Small intestine (tissue), 16 donors: Measurements from ENCODE around the gene ADAMTSL3. TPM values are rescaled to one million over a fixed set of nuclear protein-coding genes. Genes with fewer than 3 reads are reported as not detected.

Source experiments
- DNase-seq, 2 donors: peaks; one replicate each; pipeline versions ENCODE4 v3.0.0 to v3.0.0-alpha.2; 2013
- FAIRE-seq: peaks from 2 replicates; lab custom pipeline; 2012; peaks lifted over from hg19 to GRCh38; lab: Jason Lieb, UNC
- H3K27ac ChIP-seq, 3 donors: one replicate each; pipeline ENCODE4 v1.5.1; 2013; ENCODE audit warnings: low read length in 2 of 3, mild to moderate bottlenecking in 2 of 3, control low read depth in 1 of 3, inconsistent platforms in 1 of 3, low read depth in 1 of 3, moderate library complexity in 1 of 3
- H3K27me3 ChIP-seq, 3 donors: one replicate each; pipeline ENCODE4 v1.6.1; 2013; ENCODE audit warnings: low read length in 3 of 3, inconsistent platforms in 1 of 3; ENCODE audit not compliant: control insufficient read depth in 3 of 3, insufficient read depth in 3 of 3
- H3K36me3 ChIP-seq, 3 donors: one replicate each; pipeline ENCODE4 v1.6.1; 2013; ENCODE audit warnings: low read length in 3 of 3, inconsistent platforms in 1 of 3, low read depth in 1 of 3, mild to moderate bottlenecking in 1 of 3, moderate library complexity in 1 of 3; ENCODE audit not compliant: control insufficient read depth in 3 of 3, insufficient read depth in 2 of 3
- H3K4me1 ChIP-seq, 3 donors: one replicate each; pipeline ENCODE4 v1.6.1; 2013; ENCODE audit warnings: low read length in 2 of 3, inconsistent platforms in 1 of 3, low read depth in 1 of 3, mild to moderate bottlenecking in 1 of 3, moderate library complexity in 1 of 3; ENCODE audit not compliant: control insufficient read depth in 3 of 3, insufficient read depth in 2 of 3
- H3K4me3 ChIP-seq, 3 donors: one replicate each; pipeline ENCODE4 v1.5.1; 2013; ENCODE audit warnings: low read length in 3 of 3, control low read depth in 1 of 3, inconsistent platforms in 1 of 3, low read depth in 1 of 3, mild to moderate bottlenecking in 1 of 3, moderate library complexity in 1 of 3
- H3K9me3 ChIP-seq, 2 donors: one replicate each; pipeline ENCODE4 v1.6.1; 2013; ENCODE audit warnings: low read depth in 1 of 2, low read length in 1 of 2; ENCODE audit not compliant: control insufficient read depth in 2 of 2, insufficient read depth in 1 of 2
- WGBS, 3 donors: extraction: QIAGEN DNeasy Blood & Tissue Kit; methylation state at CpG; one replicate each; pipeline ENCODE4 v1.1.7; 2013; 5-methylcytosine and 5-hydroxymethylcytosine counted together
- long read RNA-seq, 10 donors: transcript quantifications; one replicate each; lab custom pipeline, GENCODE V29; 2026
- polyA plus RNA-seq, 4 donors: library from polyadenylated mRNA; stranded (reverse) in 3 of 4; unstranded in 1 of 4; fragments of 200-250 nt in 3 of 4; fragments of 120-200 nt in 1 of 4; gene quantifications; one replicate each; pipeline versions ENCODE4 v1.2.1 to v1.2.3, GENCODE V29; 2013
- donor health status: healthy with polysubstance abuse.
- donor health status: control.
- donor health status: control.
- donor health status: Bipolar disorder and iron deficiency.
- donor health status: healthy.

ADAMTSL3 gene
- polyA plus RNA-seq: 1 to 10 TPM in 2 of 4 donors, under 1 TPM in 2; 0.22 to 1.6 (median 0.93) TPM
- long read RNA-seq, donor 1: 0 reads
- long read RNA-seq, donor 2: 0 reads
- long read RNA-seq, donor 3: 0 reads
- long read RNA-seq, donor 4: 0 reads
- long read RNA-seq, donor 5: 0 reads
- long read RNA-seq, donor 6: 0 reads
- long read RNA-seq, donor 7, full-length matches to known transcripts: 1 of 7 reads
- long read RNA-seq, donor 7, partial matches to known transcripts: 6 of 7 reads
- long read RNA-seq, donor 7, other reads (novel, unspliced or antisense): 0 of 7 reads
- long read RNA-seq, donor 8: 0 reads
- long read RNA-seq, donor 9: 0 reads
- long read RNA-seq, donor 10: 0 reads

GRCh38 chr15:83653639-83654378 is at the start of gene ADAMTSL3:
ADAMTSL3 (plus strand) TSS chr15:83654123; CDS start chr15:83655762, 1,639 bp downstream.
- DNase-seq (peak; percentile 15 to 46), FAIRE-seq (no peak)
- 2 to 9% (median 8%) methylated on average over 37 to 105 of the region's 105 CpGs for WGBS, 3 donors
- Histone ChIP-seq H3K27me3 (peaks cover 4 to 23% (median 19%) of the 10 kb centered on the region in 3 donors), H3K9me3 (peaks cover 0 to 2% of the 10 kb centered on the region in 2 donors), H3K4me3 (peak within 1 kb of the TSS in 2 of 3 donors; percentile 20 to 40), H3K4me1 (no peaks in the 10 kb centered on the region), H3K36me3 (peaks cover 0 to 2% (median 0%) of the 10 kb centered on the region in 3 donors), H3K27ac (no peak within 1 kb of the TSS)

GRCh38 chr15:83604549-83604948 is 49.4 kb upstream of the ADAMTSL3 start:
- no peak for FAIRE-seq
- Histone ChIP-seq H3K36me3 (no peaks in the 10 kb centered on the region), H3K4me1 (no peaks in the 10 kb centered on the region), H3K27me3 (no peaks in the 10 kb centered on the region), H3K9me3 (no peaks in the 10 kb centered on the region), H3K4me3 (no peak overlapping the region), H3K27ac (no peak overlapping the region)
- 77 to 85% (median 81%) methylated on average over 1 of the region's 1 CpG for WGBS, 3 donors
- no peak for DNase-seq

- WGBS, 3 donors: 50 to 65% (median 57%) methylated on average over 7 of the region's 7 CpGs
- Histone ChIP-seq H3K9me3 (no peaks in the 10 kb centered on the region), H3K27me3 (no peaks in the 10 kb centered on the region), H3K36me3 (no peaks in the 10 kb centered on the region), H3K4me1 (no peaks in the 10 kb centered on the region), H3K4me3 (no peak overlapping the region), H3K27ac (no peak overlapping the region)
- DNase-seq: no peak
- no peak for FAIRE-seq
Observed at GRCh38 chr15:83605111-83605945, 48.6 kb upstream of the ADAMTSL3 start.

GRCh38 chr15:83610132-83610531 is 43.8 kb upstream of the ADAMTSL3 start:
- WGBS, 3 donors: 48 to 75% (median 67%) methylated on average over 3 of the region's 3 CpGs
- Histone ChIP-seq H3K27me3 (no peaks in the 10 kb centered on the region), H3K4me3 (no peak overlapping the region), H3K36me3 (no peaks in the 10 kb centered on the region), H3K4me1 (no peaks in the 10 kb centered on the region), H3K27ac (no peak overlapping the region), H3K9me3 (no peaks in the 10 kb centered on the region)
- FAIRE-seq (no peak), DNase-seq (no peak)

GRCh38 chr15:83610901-83611685 is 42.8 kb upstream of the ADAMTSL3 start:
- no peaks in the 10 kb centered on the region for H3K9me3 ChIP-seq
- H3K27me3 ChIP-seq: no peaks in the 10 kb centered on the region
- WGBS, 3 donors: 42 to 70% (median 53%) methylated on average over 9 of the region's 9 CpGs
- H3K36me3 ChIP-seq: no peaks in the 10 kb centered on the region
- no peaks in the 10 kb centered on the region for H3K4me1 ChIP-seq
- DNase-seq (no peak), FAIRE-seq (no peak)
- no peak overlapping the region for H3K4me3 ChIP-seq
- H3K27ac ChIP-seq: no peak overlapping the region

GRCh38 chr15:83612226-83612625 is 41.7 kb upstream of the ADAMTSL3 start:
- Histone ChIP-seq H3K4me3 (no peak overlapping the region), H3K36me3 (no peaks in the 10 kb centered on the region), H3K27ac (no peak overlapping the region), H3K4me1 (no peaks in the 10 kb centered on the region), H3K27me3 (no peaks in the 10 kb centered on the region), H3K9me3 (no peaks in the 10 kb centered on the region)
- FAIRE-seq: no peak
- DNase-seq: no peak
- WGBS, 3 donors: 68 to 77% (median 75%) methylated on average over 5 of the region's 5 CpGs

- Histone ChIP-seq H3K4me1 (no peaks in the 10 kb centered on the region), H3K4me3 (no peak overlapping the region), H3K36me3 (no peaks in the 10 kb centered on the region), H3K27me3 (no peaks in the 10 kb centered on the region), H3K27ac (no peak overlapping the region), H3K9me3 (no peaks in the 10 kb centered on the region)
- FAIRE-seq: no peak
- no peak for DNase-seq
- WGBS, 3 donors: 90 to 94% (median 92%) methylated on average over 2 of the region's 2 CpGs
Observed at GRCh38 chr15:83612898-83613635, 40.9 kb upstream of the ADAMTSL3 start.
